ENCODE results near the gene RNASE9. TPM values are rescaled to one million over a fixed set of nuclear protein-coding genes. Genes with fewer than 3 reads are reported as not detected.

Gene RNASE9
- total and polyA plus RNA-seq, 2 experiments from 2014 or later = 0.24 TPM; not detected in 1

DNA sequence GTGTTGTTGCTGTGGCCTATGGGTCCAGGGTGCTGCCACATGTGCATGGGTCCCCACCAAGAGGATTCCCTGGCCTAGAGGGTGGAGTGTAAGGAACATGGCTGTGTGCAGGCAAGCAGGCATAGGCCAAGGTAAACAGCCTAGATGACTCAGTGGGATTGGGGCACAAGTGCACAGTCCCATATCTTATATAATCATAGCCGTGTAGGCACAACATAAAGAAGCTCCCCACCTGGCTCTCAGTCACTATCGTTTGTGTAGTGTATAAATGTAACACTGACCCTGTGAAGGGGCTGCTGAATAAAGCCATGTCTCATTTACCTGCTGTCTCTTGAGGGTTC is 46.0 kb upstream of the RNASE9 start (continued):
- TF ChIP-seq ZNF462 (CRISPR knock-in tag; IDR thresholded peaks at IDR 0.05) (no peak), STAT1 (IDR thresholded peaks at IDR 0.05; ENCODE audit: unreplicated experiment) (no peak), ZNF331 (CRISPR knock-in tag; IDR thresholded peaks at IDR 0.05; ENCODE audit: low read depth) (no peak), CREB1 (CRISPR knock-in tag; IDR thresholded peaks at IDR 0.05; ENCODE audit: low read depth) (no peak), ZNF114 (CRISPR knock-in tag; IDR thresholded peaks at IDR 0.05) (no peak), CTCF (conservative IDR thresholded peaks at IDR 0.05; ENCODE audit: low read depth in 2 of 2) (no peak), EZH2phosphoT487 (IDR thresholded peaks at IDR 0.05; ENCODE audit: unreplicated experiment) (no peak), POLR2AphosphoS5 (IDR thresholded peaks at IDR 0.05; ENCODE audit: low read depth) (no peak), REST (IDR thresholded peaks at IDR 0.05; ENCODE audit: unreplicated experiment) (no peak), JUNB (IDR thresholded peaks at IDR 0.05; ENCODE audit: unreplicated experiment) (no peak)
- TF ChIP-seq, protein P1, sequence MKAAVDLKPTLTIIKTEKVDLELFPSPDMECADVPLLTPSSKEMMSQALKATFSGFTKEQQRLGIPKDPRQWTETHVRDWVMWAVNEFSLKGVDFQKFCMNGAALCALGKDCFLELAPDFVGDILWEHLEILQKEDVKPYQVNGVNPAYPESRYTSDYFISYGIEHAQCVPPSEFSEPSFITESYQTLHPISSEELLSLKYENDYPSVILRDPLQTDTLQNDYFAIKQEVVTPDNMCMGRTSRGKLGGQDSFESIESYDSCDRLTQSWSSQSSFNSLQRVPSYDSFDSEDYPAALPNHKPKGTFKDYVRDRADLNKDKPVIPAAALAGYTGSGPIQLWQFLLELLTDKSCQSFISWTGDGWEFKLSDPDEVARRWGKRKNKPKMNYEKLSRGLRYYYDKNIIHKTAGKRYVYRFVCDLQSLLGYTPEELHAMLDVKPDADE (IDR thresholded peaks at IDR 0.05) = no peak

Measured in GM23338 (cell line).